Nephron progenitor cell (in vitro differentiated cells): ENCODE measurements around the gene SCGB1D1.

Experiments used
- DNase-seq: peaks from one replicate; pipeline ENCODE4 v3.0.0; 2021
- H3K27ac Mint-ChIP-seq: 2 replicates; pipeline ENCODE4 v1.8.0; 2021; ENCODE audit warnings: mild to moderate bottlenecking, moderate library complexity, mixed read lengths
- H3K27me3 Mint-ChIP-seq: 2 replicates; pipeline ENCODE4 v1.8.0; 2021; ENCODE audit warnings: mild to moderate bottlenecking, low read depth, mixed read lengths; ENCODE audit not compliant: poor library complexity
- H3K36me3 Mint-ChIP-seq: 2 replicates; pipeline ENCODE4 v1.8.0; 2021; ENCODE audit warnings: low read depth, mixed read lengths
- H3K4me1 Mint-ChIP-seq: 2 replicates; pipeline ENCODE4 v1.8.0; 2021; ENCODE audit warnings: mixed read lengths
- H3K4me3 Mint-ChIP-seq: 2 replicates; pipeline ENCODE4 v1.8.0; 2021; ENCODE audit warnings: mild to moderate bottlenecking, moderate library complexity, mixed read lengths
- H3K9me3 Mint-ChIP-seq: 2 replicates; pipeline ENCODE4 v1.8.0; 2021; ENCODE audit warnings: mild to moderate bottlenecking, moderate library complexity, mixed read lengths
- CTCF ChIP-seq: fragments of 200-600 bp; sonication (generic); IDR thresholded peaks from 2 replicates; pipeline ENCODE4 v1.5.0; 2021; ENCODE audit warnings: antibody characterized with exemption

The SCGB1D1 gene

DNA sequence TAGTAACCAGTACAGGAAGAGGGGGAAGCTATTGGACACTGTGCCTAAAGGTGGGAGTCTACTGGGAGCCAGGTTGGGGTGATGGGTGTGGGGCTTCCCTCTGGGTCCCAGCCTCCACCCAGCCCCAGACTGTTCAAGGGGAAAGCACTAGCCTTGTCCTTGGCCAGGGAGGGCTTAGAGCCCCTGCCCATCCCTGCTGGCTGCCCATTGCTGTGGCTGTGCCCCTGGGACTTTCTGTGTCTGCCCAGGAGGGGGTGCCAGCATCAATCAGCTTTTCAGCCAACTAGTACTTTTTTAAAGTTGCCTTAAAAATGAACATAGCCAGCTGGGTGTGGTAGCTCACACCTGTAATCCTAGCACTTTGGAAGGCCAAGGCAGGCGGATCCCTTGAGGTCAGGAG is 46.3 kb upstream of the SCGB1D1 start:
- Mint-ChIP-seq H3K27me3 (no peaks in the 10 kb centered on the region), H3K4me3 (no peak overlapping the region), H3K36me3 (peaks cover 42% of the 10 kb centered on the region), H3K27ac (no peak overlapping the region), H3K4me1 (no peaks in the 10 kb centered on the region), H3K9me3 (no peaks in the 10 kb centered on the region)
- no peak for DNase-seq
- no peak for TF ChIP-seq CTCF

GRCh38 chr11:62144641-62145255 is 45.3 kb upstream of the SCGB1D1 start:
- Mint-ChIP-seq H3K27me3 (no peaks in the 10 kb centered on the region), H3K9me3 (no peaks in the 10 kb centered on the region), H3K27ac (no peak overlapping the region), H3K36me3 (peaks cover 49% of the 10 kb centered on the region), H3K4me1 (no peaks in the 10 kb centered on the region), H3K4me3 (no peak overlapping the region)
- no peak for DNase-seq
- no peak for TF ChIP-seq CTCF

GRCh38 chr11:62145261-62145871 is 44.6 kb upstream of the SCGB1D1 start:
- H3K36me3 Mint-ChIP-seq: peaks cover 51% of the 10 kb centered on the region
- H3K27ac Mint-ChIP-seq: no peak overlapping the region
- H3K9me3 Mint-ChIP-seq: no peaks in the 10 kb centered on the region
- H3K4me3 Mint-ChIP-seq: no peak overlapping the region
- no peaks in the 10 kb centered on the region for H3K4me1 Mint-ChIP-seq
- H3K27me3 Mint-ChIP-seq: no peaks in the 10 kb centered on the region
- no peak for DNase-seq
- TF ChIP-seq CTCF: no peak

GRCh38 chr11:62146476-62147200 is 43.4 kb upstream of the SCGB1D1 start:
- Mint-ChIP-seq H3K36me3 (peaks cover 64% of the 10 kb centered on the region), H3K4me3 (no peak overlapping the region), H3K4me1 (no peaks in the 10 kb centered on the region), H3K9me3 (no peaks in the 10 kb centered on the region), H3K27ac (no peak overlapping the region), H3K27me3 (no peaks in the 10 kb centered on the region)
- no peak for TF ChIP-seq CTCF
- DNase-seq: no peak

- TF ChIP-seq CTCF: no peak
- H3K4me3 Mint-ChIP-seq: no peak overlapping the region
- no peak for DNase-seq
These were observed 42.5 kb upstream of the SCGB1D1 start for GRCh38 chr11:62147545-62147944.

More at GRCh38 chr11:62147545-62147944, 42.5 kb upstream of the SCGB1D1 start:
- H3K4me1 Mint-ChIP-seq: no peaks in the 10 kb centered on the region
- H3K9me3 Mint-ChIP-seq: no peaks in the 10 kb centered on the region
- H3K27me3 Mint-ChIP-seq: no peaks in the 10 kb centered on the region
- peak overlapping the region; percentile 44 for H3K27ac Mint-ChIP-seq
- peaks cover 69% of the 10 kb centered on the region for H3K36me3 Mint-ChIP-seq
